ENCODE data around the gene ELL. TPM values are rescaled to one million over a fixed set of nuclear protein-coding genes. Genes with fewer than 3 reads are reported as not detected.

ELL gene
- total and polyA plus RNA-seq, 9 of the 15 experiments (the other 6 are each of a cell fraction or from before 2014, with no cell fraction given): 0.24 to 22.5 (median 4.1) TPM

DNA sequence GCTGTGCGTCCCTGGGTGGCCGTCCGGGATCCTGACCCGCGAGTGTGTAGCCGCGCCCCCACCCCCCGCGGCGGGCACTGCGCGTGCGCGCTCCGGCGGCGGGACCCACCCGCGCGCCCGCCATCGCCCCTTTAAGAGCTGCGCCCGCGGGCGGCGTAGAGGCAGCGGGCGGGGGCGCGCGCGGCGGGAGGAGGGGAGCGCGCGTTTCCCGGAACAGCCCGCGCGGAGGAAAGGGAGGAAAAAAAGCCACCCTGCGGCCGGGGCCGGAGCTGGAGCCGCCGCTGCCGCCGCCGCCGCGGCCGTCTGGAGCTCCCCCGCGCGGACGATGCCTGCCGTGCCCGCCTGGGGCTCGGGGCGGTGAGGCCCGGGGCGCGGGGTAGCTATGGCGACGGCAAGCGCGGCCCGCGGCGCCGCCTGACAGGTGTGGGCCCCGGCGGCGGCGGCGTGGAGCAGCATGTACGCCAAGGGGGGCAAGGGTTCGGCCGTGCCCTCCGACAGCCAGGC lies 102.6 kb downstream of the ELL start, which contains the start of gene SSBP4 (continued):
- no peak for TF ChIP-seq ZNF507 (tag; conservative IDR thresholded peaks at IDR 0.05)
- TF ChIP-seq SMARCA4 (IDR thresholded peaks at IDR 0.05): no peak
- TF ChIP-seq YBX1 (IDR thresholded peaks at IDR 0.05): no peak
- TF ChIP-seq, protein P1, sequence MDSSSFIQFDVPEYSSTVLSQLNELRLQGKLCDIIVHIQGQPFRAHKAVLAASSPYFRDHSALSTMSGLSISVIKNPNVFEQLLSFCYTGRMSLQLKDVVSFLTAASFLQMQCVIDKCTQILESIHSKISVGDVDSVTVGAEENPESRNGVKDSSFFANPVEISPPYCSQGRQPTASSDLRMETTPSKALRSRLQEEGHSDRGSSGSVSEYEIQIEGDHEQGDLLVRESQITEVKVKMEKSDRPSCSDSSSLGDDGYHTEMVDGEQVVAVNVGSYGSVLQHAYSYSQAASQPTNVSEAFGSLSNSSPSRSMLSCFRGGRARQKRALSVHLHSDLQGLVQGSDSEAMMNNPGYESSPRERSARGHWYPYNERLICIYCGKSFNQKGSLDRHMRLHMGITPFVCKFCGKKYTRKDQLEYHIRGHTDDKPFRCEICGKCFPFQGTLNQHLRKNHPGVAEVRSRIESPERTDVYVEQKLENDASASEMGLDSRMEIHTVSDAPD (CRISPR knock-in tag; IDR thresholded peaks at IDR 0.05): no peak
- no peak for TF ChIP-seq SNRNP70 (optimal IDR thresholded peaks at IDR 0.05; ENCODE audit: low read depth, low read length)
- TF ChIP-seq, protein P2, sequence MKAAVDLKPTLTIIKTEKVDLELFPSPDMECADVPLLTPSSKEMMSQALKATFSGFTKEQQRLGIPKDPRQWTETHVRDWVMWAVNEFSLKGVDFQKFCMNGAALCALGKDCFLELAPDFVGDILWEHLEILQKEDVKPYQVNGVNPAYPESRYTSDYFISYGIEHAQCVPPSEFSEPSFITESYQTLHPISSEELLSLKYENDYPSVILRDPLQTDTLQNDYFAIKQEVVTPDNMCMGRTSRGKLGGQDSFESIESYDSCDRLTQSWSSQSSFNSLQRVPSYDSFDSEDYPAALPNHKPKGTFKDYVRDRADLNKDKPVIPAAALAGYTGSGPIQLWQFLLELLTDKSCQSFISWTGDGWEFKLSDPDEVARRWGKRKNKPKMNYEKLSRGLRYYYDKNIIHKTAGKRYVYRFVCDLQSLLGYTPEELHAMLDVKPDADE (conservative IDR thresholded peaks at IDR 0.05; ENCODE audit: control insufficient read depth, low read depth, low read length): peak; percentile 51; the same call in 1 of the 2 replicates
- TF ChIP-seq TOE1 (IDR thresholded peaks at IDR 0.05; ENCODE audit: borderline replicate concordance): no peak
- TF ChIP-seq TOE1 (CRISPR knock-in tag; IDR thresholded peaks at IDR 0.05; ENCODE audit: borderline replicate concordance, low read depth): no peak
- no peak for TF ChIP-seq KAT8 (IDR thresholded peaks at IDR 0.05; ENCODE audit: low read depth)
- TF ChIP-seq ZNF41 (CRISPR knock-in tag; conservative IDR thresholded peaks at IDR 0.05): no peak
- no peak for TF ChIP-seq ZNF79 (CRISPR knock-in tag; IDR thresholded peaks at IDR 0.05; ENCODE audit: low read depth)
- peak; percentile 86 for TF ChIP-seq FOXP1 (CRISPR knock-in tag; IDR thresholded peaks at IDR 0.05)
- TF ChIP-seq ZNF224 (CRISPR knock-in tag; IDR thresholded peaks at IDR 0.05): peak; percentile 12; the same call in 1 of the 2 replicates
- no peak for TF ChIP-seq ZNF174 (CRISPR knock-in tag; IDR thresholded peaks at IDR 0.05)
- no peak for TF ChIP-seq MECOM (CRISPR knock-in tag; IDR thresholded peaks at IDR 0.05)
- TF ChIP-seq, protein P3, sequence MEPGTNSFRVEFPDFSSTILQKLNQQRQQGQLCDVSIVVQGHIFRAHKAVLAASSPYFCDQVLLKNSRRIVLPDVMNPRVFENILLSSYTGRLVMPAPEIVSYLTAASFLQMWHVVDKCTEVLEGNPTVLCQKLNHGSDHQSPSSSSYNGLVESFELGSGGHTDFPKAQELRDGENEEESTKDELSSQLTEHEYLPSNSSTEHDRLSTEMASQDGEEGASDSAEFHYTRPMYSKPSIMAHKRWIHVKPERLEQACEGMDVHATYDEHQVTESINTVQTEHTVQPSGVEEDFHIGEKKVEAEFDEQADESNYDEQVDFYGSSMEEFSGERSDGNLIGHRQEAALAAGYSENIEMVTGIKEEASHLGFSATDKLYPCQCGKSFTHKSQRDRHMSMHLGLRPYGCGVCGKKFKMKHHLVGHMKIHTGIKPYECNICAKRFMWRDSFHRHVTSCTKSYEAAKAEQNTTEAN (CRISPR knock-in tag; IDR thresholded peaks at IDR 0.05): 0 out of 2 replicates have a peak, but pooled peaks have one; percentile 58
- TF ChIP-seq PHF8 (IDR thresholded peaks at IDR 0.05; ENCODE audit: borderline replicate concordance, low read length): peak; percentile 47; the same call in 1 of the 2 replicates
- TF ChIP-seq BMI1 (IDR thresholded peaks at IDR 0.05; ENCODE audit: low read length): no peak
- TF ChIP-seq MTA1 (IDR thresholded peaks at IDR 0.05; ENCODE audit: borderline replicate concordance): no peak
